Putamen (tissue), 1 donor: ENCODE data around the gene SELENOO.

ENCODE experiments used
- DNase-seq: peaks from one replicate; pipeline ENCODE4 v3.0.0-alpha.2; 2016; ENCODE audit warnings: low spot score

SELENOO gene

DNA sequence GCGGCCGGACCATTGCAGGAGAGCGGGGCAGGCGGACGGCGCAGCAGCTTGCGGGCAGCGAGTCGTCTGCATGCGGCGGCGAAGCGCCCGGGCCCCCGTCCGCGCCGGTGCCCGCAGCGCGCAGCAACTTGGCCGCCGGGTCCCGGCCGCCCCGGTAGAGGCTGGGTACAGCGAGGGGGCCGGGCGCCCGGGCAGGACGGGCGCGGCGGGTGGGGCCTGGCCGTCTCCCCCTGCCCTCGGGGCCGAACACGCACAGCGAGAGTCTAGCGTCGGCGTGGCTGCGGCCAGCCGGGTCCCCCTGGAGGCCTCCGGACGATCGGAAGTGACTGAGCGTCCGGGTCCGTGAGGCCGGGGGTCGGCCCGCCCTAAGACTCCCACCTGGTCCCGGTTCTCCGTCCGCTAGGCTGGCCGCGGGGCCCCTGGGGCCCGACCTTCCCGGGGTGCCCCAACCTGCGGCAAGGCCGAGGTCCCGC lies 15.9 kb upstream of the SELENOO start:
- DNase-seq = no peak

DNA sequence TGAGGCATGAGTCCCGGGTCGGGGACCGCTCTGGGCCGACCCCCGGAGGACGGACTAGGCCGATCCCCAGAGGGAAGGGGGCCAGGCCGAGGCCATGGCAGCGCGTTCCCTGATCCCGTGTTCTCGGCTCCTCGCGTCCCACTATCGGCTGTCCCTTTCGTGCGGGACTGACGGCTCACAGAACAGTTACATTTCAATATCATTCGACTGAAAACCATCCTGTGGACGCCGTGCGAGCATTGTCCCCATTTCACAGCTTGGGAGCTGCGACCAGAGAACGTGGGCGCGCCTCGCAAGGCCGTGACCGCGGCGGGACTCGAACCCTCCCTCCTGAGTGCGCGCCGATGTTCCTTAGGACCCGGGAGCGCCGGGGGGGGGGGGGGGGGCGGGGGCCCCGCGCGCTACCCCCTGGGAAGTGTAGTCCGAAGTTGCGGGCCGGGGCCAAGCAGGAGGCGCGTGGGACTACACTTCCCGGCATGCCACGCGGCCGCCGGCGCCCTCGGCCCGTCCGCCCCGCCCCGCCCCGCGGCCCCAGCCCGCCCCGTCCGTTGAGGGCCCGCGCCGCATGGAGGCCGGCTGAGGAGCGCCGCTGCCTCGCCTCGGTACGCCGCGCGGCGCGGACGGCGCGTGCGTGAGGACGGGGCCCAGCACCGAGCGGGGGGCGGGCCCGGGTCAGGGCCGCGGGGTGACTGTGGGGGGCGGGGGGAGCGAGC lies 15.3 kb upstream of the SELENOO start, which contains the start of gene TRABD:
Gene TRABD, plus strand, starts transcription at position 539 of the 713 bp plus-strand sequence. CDS start 7,148 bp downstream, outside the sequence.
- peak; percentile 88 for DNase-seq

DNA sequence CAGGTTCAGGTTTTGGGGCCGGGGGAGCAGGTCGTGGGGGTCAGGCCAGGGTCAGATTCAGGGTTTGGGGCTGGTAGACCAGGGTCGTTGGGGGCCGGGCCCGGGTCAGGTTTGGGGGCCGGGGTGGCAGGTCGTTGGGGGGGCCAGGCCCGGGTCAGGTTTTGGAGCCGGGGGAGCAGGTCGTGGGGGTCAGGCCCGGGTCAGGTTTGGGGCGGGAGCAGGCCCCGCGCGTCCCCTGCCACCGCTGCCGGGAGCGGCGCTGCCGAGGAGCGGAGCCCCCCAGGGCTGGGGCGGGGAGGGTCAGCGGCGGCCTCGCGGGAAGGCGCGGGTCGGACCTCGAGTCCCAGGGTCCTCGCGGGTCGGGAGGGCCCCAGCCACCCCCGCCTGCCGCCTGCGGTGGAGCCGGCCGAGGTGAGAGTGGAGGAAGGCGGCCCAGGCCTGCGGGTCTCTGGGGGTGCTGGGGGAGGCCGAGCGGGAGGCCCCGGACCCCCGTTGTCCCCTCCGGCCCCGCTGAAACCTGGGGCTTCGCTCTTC lies 14.6 kb upstream of the SELENOO start:
- DNase-seq = no peak

- DNase-seq = no peak
These were observed 13.9 kb upstream of the SELENOO start for GRCh38 chr22:50186761-50187523.

GRCh38 chr22:50188356-50188755 lies 12.5 kb upstream of the SELENOO start:
- DNase-seq = no peak

GRCh38 chr22:50189184-50189848 lies 11.5 kb upstream of the SELENOO start:
- no peak for DNase-seq

- no peak for DNase-seq
These were observed 11.0 kb upstream of the SELENOO start for GRCh38 chr22:50189849-50190181.

GRCh38 chr22:50190182-50190940 lies 10.4 kb upstream of the SELENOO start:
- no peak for DNase-seq

DNA sequence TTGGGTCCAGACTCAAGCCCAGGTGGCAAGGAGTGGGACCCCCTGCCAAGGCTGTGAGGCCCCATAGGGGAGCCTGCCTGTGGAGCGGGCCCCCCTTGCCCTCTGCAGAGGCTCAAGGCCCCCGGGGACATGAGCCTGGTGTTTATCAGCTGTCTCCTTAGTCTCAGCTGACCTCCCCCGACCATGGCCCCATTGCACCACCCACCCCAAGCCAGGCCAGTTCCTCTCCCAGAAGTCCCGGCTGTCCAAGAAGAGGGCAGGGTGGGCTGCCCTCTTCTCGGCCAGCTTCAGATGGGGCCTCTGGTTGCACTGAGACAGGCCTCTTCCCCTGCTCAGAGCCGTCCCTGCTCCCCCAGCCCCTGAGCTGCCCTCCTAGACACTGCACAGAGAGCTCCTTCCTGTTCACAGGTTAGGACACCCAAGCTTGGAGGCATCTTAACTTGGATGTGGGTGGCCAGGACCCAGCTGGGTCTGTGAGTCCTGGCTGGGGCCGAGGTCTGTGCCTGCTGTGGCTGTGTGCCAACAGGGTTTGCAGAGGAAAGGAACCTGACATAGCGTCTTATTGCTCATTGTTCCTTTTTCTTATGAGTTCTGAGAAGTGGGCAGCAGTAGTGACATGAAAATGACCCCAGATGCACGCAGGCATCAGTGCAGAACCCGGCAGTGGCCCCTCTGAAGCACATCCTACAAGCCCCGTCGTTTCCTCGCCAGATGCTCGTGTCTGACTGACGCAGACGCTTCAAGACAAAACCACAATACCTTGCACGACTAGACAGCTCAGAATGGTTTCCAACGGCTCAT lies 9.7 kb upstream of the SELENOO start:
- no peak for DNase-seq

GRCh38 chr22:50192436-50193204 lies 8.2 kb upstream of the SELENOO start:
- DNase-seq = no peak

DNA sequence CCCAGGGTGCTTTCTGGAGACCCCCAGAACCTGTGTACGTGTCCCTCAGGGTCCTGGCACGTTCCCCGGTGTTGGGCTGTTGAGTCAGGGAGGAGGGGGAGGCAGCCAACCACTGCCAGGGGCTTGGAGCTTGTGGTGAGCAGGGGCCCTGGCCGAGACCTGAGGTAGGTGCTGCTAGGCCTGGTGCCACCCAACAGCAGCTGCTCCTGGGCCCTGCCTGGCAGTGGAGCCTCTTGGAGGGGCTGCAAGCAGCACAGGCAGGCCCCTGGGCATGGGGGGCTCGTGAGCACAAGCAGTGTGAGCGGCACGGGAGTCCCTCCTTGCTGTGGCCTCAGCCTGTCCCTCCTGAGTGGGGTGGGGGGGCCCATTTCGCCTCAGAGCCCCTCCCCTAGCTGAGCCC lies 7.2 kb upstream of the SELENOO start:
- DNase-seq = no peak

GRCh38 chr22:50194037-50194805 lies 6.6 kb upstream of the SELENOO start:
- no peak for DNase-seq

DNA sequence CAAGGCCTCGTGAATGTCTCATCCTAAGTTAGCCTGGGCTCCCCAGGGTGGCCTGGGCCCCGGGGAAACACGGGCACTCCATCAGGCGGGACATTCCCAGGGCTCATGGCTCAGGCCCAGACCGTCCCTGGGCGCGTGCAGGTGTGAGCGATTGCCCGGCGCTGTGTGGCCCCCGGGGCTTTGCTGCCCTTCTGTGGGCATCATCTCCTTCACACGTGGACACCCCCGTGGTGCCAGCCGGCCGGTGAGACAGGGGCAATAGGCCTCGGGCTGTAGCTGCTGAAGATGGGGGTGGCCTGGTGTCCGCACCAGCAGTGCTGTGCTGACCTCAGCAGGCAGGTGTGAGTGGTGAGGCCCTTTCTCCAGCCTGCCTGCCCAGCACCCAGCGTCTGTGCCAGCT lies 4.6 kb upstream of the SELENOO start:
- no peak for DNase-seq

DNA sequence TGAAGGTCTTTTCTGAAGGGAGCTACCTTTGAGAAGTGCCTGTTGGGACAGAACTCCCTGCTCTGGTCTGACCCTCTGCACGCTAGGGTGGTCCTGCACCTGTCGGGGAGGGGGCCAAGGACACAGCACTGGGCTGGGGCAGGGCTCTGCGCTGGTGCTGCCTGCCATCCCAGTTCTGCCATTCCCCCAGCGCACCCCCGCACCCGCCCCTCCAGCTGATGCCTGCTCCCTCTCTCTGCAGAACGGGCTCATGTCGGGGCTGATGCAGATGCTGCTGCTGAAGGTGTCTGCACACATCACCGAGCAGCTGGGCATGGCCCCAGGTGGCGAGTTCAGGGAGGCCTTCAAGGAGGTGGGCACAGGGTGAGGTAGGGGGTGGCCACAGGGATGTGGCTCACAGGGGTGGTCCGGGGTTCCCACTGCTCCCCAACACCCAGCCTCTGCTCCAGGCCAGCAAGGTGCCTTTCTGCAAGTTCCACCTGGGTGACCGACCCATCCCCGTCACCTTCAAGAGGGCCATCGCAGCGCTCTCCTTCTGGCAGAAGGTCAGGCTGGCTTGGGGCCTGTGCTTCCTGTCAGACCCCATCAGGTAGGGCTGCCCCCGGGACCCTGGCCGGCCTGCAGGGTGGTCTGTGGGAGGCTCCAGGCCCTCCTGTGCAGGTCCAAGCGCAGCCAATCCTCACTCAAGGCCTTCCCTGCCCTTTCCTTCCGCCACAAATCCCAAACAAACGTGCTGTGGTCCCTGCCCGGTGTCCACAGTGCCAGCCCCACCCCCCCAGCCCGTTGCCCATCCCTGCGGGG lies 3.6 kb upstream of the SELENOO start:
- DNase-seq = no peak

GRCh38 chr22:50197856-50198623 lies 2.8 kb upstream of the SELENOO start:
- no peak for DNase-seq

- DNase-seq = no peak
These were observed 2.2 kb upstream of the SELENOO start for GRCh38 chr22:50198624-50199017.

GRCh38 chr22:50199251-50199721 lies 1.5 kb upstream of the SELENOO start:
- peak; percentile 50 for DNase-seq
